ENCODE results near the gene HMHB1. TPM values are rescaled to one million over a fixed set of nuclear protein-coding genes. Genes with fewer than 3 reads are reported as not detected.

The HMHB1 gene
- polyA plus RNA-seq, 1 donor from 2014 or later: not detected

- Histone ChIP-seq H3K9me3 (ENCODE audit: low read length) (no peaks in the 10 kb centered on the region), H3K36me3 (ENCODE audit: insufficient read depth, low read length) (no peaks in the 10 kb centered on the region), H3F3A (ENCODE audit: insufficient read depth, low read length, poor library complexity, severe bottlenecking) (no peaks in the 10 kb centered on the region), H3K27me3 (ENCODE audit: insufficient read depth, low read depth, low read length) (no peaks in the 10 kb centered on the region), H3K27ac (ENCODE audit: low read length) (no peak overlapping the region), H3K79me2 (replicated peaks; ENCODE audit: insufficient read depth, low read length) (no peaks in the 10 kb centered on the region), H3K9ac (ENCODE audit: low read length) (no peak overlapping the region), H3K4me3 (ENCODE audit: low read length) (no peak overlapping the region), H2AFZ (ENCODE audit: low read depth, low read length) (no peak overlapping the region), H3K4me2 (ENCODE audit: low read length) (no peak overlapping the region), H3K9me2 (ENCODE audit: insufficient read depth, low read length) (no peaks in the 10 kb centered on the region), H4K20me1 (ENCODE audit: insufficient read depth) (no peaks in the 10 kb centered on the region)
- TF ChIP-seq TAF1 (IDR thresholded peaks at IDR 0.05; ENCODE audit: low read depth) (no peak), POLR2AphosphoS5 (IDR thresholded peaks at IDR 0.05) (no peak), MXI1 (conservative IDR thresholded peaks at IDR 0.05; ENCODE audit: poor library complexity, severe bottlenecking) (no peak), CTCF (IDR thresholded peaks at IDR 0.05; ENCODE audit: poor library complexity, severe bottlenecking) (no peak), EZH2 (IDR thresholded peaks at IDR 0.05; ENCODE audit: borderline replicate concordance, insufficient read depth, low read length, poor library complexity, severe bottlenecking) (no peak), SMC3 (conservative IDR thresholded peaks at IDR 0.05; ENCODE audit: poor library complexity) (no peak), RAD21 (conservative IDR thresholded peaks at IDR 0.05) (no peak), REST (IDR thresholded peaks at IDR 0.05; ENCODE audit: borderline replicate concordance) (no peak), EP300 (conservative IDR thresholded peaks at IDR 0.05; ENCODE audit: poor library complexity, severe bottlenecking) (no peak)
Measured at GRCh38 chr5:143767162-143767561, 44.8 kb upstream of the HMHB1 start.

- H3K79me2 ChIP-seq (replicated peaks; ENCODE audit: insufficient read depth, low read length): no peaks in the 10 kb centered on the region
- no peaks in the 10 kb centered on the region for H3K9me2 ChIP-seq (ENCODE audit: insufficient read depth, low read length)
- H3K27me3 ChIP-seq (ENCODE audit: insufficient read depth, low read depth, low read length): no peaks in the 10 kb centered on the region
- no peak overlapping the region for H3K9ac ChIP-seq (ENCODE audit: low read length)
- no peak overlapping the region for H3K27ac ChIP-seq (ENCODE audit: low read length)
- TF ChIP-seq CTCF (IDR thresholded peaks at IDR 0.05; ENCODE audit: poor library complexity, severe bottlenecking): no peak
- TF ChIP-seq TAF1 (IDR thresholded peaks at IDR 0.05; ENCODE audit: low read depth): no peak
- TF ChIP-seq EZH2 (IDR thresholded peaks at IDR 0.05; ENCODE audit: borderline replicate concordance, insufficient read depth, low read length, poor library complexity, severe bottlenecking): no peak
- no peak for TF ChIP-seq REST (IDR thresholded peaks at IDR 0.05; ENCODE audit: borderline replicate concordance)
- H2AFZ ChIP-seq (ENCODE audit: low read depth, low read length): no peak overlapping the region
- no peak overlapping the region for H3K4me3 ChIP-seq (ENCODE audit: low read length)
- no peaks in the 10 kb centered on the region for H3K36me3 ChIP-seq (ENCODE audit: insufficient read depth, low read length)
- H4K20me1 ChIP-seq (ENCODE audit: insufficient read depth): no peaks in the 10 kb centered on the region
- H3F3A ChIP-seq (ENCODE audit: insufficient read depth, low read length, poor library complexity, severe bottlenecking): no peaks in the 10 kb centered on the region
- H3K9me3 ChIP-seq (ENCODE audit: low read length): no peaks in the 10 kb centered on the region
- no peak overlapping the region for H3K4me2 ChIP-seq (ENCODE audit: low read length)
Measured at GRCh38 chr5:143769026-143769786, 42.8 kb upstream of the HMHB1 start.
